Measurements from ENCODE around the gene RGMA.
"Not testable (repeated sequence)": the region's sequence is repeated elsewhere in the genome, so short reads cannot be mapped to it uniquely, and the experiment has no call there.

RGMA gene

GRCh38 chr15:93066224-93066681, 22.8 kb downstream of the RGMA start:
- DNase-seq = no peak

GRCh38 chr15:93065641-93066045, 23.4 kb downstream of the RGMA start:
- no peak for DNase-seq

- no peak for DNase-seq
These were observed 25.0 kb downstream of the RGMA start for GRCh38 chr15:93063796-93064690.

GRCh38 chr15:93063262-93063671, 25.7 kb downstream of the RGMA start:
- no peak for DNase-seq

GRCh38 chr15:93062628-93063261, 26.3 kb downstream of the RGMA start:
- DNase-seq = not testable (repeated sequence)

GRCh38 chr15:93060336-93061248, 28.4 kb downstream of the RGMA start:
- DNase-seq = no peak

GRCh38 chr15:93059442-93059841, 29.6 kb downstream of the RGMA start:
- DNase-seq = no peak

- no peak for DNase-seq
These were observed 30.0 kb downstream of the RGMA start for GRCh38 chr15:93058904-93059427.

- DNase-seq = no peak
These were observed 30.9 kb downstream of the RGMA start for GRCh38 chr15:93058128-93058527.

GRCh38 chr15:93057618-93058017, 31.4 kb downstream of the RGMA start:
- no peak for DNase-seq

GRCh38 chr15:93056836-93057235, 32.2 kb downstream of the RGMA start:
- no peak for DNase-seq

GRCh38 chr15:93055211-93055610, 33.8 kb downstream of the RGMA start:
- DNase-seq = no peak

GRCh38 chr15:93052090-93052879, 36.7 kb downstream of the RGMA start:
- DNase-seq = no peak

- DNase-seq = no peak
These were observed 37.5 kb downstream of the RGMA start for GRCh38 chr15:93051236-93052089.

GRCh38 chr15:93050648-93051047, 38.4 kb downstream of the RGMA start:
- no peak for DNase-seq

GRCh38 chr15:93049914-93050578, 39.0 kb downstream of the RGMA start:
- no peak for DNase-seq

- DNase-seq = no peak
These were observed 39.8 kb downstream of the RGMA start for GRCh38 chr15:93049233-93049632.

GRCh38 chr15:93048759-93049161, 40.3 kb downstream of the RGMA start:
- DNase-seq = no peak

- DNase-seq = no peak
These were observed 40.6 kb downstream of the RGMA start for GRCh38 chr15:93048426-93048721.

GRCh38 chr15:93047621-93048425, 41.2 kb downstream of the RGMA start:
- DNase-seq = peak; percentile 33

Data from activated T-cell treated with anti-CD3 and anti-CD28 coated beads, Interleukin-2, amount 50 U/mL, for 1 hour (primary cell).